Measurements from ENCODE around the gene OR1F1.
"Not testable (repeated sequence)": the region's sequence is repeated elsewhere in the genome, so short reads cannot be mapped to it uniquely, and the experiment has no call there.

OR1F1 gene

DNA sequence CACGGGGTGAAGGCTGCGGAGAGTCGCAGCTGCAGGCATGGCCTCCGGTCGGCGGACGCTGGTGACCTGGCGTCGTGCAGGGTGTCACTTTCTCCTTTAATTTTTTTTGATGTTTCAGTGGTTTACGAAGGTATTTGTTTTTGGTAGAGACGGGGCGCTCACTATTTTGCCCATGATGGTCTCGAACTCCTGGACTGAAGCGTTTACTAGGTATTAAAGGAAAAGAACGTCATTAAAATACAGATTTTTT lies 36.1 kb upstream of the OR1F1 start:
- peak; percentile 45 for DNase-seq

DNA sequence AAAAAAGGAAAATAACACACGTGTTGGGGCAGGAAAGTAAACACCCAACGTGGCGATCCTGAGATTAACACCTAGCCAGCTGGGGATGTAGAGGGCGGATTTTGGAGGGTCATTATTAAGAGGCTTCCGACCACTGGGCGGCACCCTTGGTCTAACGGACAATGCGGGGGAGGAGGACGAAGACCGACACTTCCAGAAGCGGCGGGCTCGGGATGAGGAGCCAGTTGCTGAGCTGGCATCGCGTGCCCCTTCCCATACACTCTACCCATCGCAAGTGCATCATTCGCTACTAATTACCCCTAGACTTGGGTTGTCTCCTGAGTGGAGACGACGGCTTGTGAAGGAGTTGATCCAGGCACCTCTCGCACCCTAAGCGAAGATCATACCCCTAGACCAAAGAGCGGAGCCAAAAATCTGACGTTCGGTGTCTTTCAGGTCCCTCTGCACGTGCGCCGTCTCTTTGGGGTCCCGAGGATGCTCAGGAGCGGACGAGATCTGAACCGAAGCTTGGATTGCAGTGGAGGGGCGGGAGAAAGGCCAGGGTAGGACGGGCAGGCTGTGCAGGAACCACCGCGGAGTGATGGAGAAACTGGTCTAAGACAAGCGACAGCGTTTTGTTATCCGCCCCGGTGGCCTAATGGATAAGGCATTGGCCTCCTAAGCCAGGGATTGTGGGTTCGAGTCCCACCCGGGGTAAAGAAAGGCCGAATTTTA lies 35.6 kb upstream of the OR1F1 start:
- peak; percentile 94 for DNase-seq

DNA sequence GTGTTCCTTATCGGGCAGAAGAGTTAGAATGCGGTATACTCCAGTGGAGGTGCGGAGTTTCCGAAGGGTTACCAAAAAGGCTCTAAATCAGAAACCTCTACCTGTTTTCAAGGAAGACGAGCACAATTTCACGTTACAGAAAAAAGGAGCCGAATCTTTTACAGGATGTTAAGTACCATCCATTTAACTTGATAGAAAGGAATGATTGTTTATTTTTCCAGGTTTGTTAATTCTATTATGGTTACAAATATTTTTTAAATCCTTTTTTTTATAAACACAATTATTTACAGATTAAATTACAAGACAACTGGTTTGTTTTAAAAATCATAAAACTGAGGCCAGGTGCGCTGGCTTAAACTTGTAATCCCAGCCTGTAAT lies 35.0 kb upstream of the OR1F1 start:
- DNase-seq: no peak

DNA sequence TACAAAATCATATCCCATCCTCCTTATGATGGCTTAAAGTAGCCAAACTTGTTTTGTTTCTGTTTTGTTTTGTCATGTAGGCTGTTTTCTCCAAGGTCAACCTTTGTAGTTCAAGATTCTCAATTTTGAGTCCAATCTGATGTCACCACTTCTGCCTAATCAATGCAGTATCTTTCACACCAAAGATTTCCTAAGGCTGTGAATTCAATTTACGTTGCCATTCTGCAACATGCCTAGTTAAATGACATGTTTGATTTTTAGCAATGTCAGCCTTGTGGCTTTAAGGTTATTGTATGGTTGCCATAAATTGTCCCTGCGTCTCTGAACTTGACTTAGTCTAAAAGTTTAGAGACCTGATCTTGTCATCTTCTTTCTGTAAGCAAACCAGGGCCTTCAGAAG lies 32.8 kb upstream of the OR1F1 start:
- no peak for DNase-seq

DNA sequence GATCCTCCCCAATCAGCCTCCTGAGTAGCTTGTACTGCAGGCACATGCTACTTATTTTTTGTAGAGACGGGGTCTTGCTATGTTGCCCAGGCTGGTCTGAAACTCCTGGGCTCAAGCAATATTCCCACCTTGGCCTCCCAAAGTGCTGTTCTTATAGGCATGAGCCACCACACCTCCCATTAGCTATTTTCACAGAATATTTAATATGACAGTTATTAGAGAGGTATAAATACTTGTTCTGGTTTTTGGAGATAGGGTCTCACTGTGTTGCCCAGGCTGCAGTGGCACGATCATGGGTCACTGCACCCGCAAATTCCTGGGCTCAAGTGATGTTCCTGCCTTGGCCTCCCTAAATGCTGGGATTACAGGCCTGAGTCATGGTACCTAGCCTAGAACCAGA lies 32.0 kb upstream of the OR1F1 start:
- no peak for DNase-seq

DNA sequence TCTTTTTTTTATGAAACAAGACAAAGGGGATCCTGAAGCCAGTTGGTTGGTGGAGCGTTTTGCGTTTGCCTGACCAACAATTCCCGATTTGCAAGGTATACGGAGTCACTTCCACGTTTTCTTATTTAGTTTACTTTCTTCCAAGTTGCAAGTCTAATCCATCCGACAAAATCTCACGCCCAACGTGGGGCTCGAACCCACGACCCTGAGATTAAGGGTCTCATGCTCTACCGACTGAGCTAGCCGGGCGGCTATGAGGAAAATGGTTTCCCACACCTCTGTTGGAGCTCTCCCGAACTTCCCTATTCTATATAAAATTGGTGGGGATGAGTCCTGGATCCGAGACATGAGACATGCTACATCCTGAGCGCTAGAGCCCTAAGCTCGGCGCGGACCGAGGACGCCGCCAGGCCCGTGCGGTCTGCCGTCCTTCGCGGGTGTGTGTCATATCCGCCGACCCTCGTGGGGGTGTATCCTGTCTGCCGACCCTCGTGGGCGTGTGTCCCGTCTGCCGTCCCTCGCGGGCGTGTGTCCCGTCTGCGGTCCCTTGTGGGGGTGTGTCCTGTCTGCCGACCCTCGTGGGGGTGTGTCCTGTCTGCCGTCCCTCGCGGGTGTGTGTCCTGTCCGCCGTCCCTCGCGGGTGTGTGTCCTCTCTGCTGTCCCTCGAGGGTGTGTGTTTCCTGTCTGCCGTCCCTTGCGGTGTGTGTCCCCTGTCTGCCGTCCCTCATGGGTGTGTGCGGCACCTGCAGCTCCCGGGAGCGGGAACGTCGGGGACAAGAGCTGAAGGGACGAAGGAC lies 30.6 kb upstream of the OR1F1 start:
- DNase-seq: peak; percentile 77

DNA sequence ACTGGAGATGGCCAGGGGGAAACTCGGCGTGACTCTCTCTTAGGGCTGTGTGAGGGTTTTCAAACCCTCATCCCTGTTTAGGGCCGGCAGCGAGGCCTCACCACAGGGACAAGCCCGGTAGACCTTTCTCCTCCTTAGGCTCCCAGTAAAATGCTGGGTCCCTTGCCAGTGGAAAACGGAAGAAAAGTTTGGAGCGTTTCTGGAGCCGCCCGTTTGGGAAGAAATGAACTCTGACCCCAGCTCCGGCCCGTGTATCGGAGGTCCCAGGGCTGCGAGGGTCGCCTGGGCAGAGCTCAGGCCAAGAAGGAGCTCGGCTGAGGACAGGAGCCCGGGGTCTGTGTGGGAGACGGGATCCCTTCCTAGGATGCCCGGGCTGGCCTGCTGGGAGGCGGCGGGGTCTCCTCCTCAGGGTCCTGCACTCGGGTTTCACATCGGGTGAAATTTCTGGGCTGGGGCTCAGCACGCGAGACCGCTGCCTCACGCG lies 29.9 kb upstream of the OR1F1 start:
- DNase-seq: no peak

DNA sequence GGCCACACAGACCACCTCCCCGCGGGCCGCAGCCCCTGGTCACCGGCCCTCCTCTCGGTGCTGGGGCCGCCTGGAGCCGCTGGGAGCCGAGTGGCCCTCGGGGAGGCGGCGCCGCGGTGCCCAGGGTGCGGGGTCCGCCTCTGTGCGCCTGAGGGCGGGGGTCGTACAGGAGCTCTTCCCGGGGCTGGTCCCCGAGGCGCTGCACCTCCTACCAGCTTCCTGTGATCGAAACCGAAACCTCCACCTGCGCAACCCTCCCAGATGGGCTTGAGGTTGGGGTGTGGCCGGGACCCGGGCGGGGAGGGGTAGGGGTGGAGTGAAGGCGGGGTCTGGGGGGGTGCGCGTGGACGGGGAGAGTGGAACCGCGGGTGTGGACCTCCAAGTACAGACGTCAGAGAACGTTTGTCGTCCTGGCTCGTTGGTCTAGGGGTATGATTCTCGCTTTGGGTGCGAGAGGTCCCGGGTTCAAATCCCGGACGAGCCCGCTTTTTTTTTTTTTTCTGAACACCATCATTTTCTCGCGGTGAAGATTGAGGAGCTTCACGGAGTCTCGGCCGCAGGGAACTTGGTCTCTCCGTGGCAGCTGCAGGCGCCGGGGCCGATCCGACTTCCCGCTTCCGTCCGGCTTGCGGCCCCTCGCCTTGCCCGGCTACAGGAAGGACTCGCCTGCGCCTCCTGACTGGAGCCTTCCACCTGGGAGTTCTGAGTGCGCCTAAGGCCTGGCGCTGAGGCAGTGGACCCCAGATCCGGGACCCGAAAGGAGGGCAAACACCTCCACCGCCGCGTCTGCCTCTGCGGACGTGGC lies 29.3 kb upstream of the OR1F1 start:
- DNase-seq: peak; percentile 88

DNA sequence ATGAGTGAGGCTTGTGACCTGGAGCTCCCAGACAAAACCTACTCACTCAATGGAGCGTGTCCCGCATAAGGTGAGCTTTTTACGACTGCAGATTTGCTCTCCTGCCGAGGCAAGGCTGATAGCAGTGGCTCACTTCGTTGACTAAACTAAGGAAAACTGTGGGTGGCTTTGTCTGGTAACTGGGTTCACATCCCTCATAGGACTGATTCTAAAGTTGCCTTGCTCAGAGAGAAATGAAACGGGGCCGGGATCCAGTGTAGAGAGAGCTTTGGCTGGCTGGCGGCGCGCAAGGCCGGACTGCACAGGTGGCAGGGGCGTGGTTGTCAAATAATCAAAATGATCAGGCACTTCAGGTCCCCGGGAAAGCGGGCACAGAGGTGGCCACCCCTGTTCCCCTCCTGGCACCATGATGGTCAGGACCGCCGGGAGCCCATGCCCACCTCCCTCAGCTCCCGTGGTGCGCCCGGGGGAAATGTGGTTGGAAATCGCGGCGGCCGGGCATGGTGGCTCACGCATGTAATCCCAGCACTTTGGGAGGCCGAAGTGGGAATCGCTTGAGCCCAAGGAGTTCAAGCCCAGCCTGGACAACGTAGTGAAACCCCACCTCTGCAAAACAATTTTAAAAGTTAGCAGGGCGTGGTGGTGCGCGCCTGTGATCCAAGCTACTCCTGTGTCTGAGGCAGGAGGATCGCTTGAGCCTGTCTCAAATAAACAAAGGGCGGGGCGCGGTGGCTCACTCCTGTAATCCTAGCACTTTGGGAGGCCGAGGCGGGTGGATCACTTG lies 26.6 kb upstream of the OR1F1 start:
- DNase-seq: no peak

DNA sequence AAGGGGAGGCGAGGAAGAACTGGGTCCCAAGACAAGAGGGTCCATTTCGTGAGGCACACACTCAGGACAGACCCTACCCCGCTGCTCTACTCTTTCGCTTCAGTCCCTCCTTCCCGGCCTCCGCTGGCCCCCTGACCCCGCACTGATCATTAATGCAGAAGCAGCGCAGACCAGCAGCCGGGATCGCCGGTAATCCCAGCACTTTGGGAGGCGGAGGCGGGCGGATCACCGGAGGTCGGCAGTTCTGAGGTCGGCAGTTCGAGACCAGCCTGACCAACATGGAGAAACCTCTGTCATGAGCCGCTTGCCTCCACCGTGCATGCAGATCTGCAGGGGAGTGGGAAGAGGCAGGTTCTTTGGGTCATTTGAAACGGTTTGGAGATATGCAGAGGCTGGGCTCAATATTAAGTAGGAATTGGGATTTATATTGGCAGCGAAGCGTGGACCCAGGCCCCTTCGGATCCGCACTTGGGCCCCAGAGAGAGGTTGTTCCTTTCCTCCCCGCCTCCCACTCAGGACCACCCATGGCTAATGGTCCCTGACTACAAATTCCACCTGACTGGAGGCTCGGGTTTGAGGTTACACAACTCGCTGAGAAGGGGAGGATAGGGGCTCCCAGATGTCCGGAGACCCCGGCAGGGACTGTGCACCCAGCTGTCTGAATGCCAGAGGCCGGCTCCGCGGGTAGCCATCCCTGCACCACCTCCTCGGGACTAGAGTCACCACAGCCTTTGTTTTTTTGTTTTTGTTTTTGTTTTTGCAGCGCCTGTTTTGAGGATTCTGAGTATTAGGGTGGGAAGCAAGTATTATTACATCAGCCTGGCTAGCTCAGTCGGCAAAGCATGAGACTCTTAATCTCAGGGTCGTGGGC lies 23.6 kb upstream of the OR1F1 start:
- DNase-seq: no peak

DNA sequence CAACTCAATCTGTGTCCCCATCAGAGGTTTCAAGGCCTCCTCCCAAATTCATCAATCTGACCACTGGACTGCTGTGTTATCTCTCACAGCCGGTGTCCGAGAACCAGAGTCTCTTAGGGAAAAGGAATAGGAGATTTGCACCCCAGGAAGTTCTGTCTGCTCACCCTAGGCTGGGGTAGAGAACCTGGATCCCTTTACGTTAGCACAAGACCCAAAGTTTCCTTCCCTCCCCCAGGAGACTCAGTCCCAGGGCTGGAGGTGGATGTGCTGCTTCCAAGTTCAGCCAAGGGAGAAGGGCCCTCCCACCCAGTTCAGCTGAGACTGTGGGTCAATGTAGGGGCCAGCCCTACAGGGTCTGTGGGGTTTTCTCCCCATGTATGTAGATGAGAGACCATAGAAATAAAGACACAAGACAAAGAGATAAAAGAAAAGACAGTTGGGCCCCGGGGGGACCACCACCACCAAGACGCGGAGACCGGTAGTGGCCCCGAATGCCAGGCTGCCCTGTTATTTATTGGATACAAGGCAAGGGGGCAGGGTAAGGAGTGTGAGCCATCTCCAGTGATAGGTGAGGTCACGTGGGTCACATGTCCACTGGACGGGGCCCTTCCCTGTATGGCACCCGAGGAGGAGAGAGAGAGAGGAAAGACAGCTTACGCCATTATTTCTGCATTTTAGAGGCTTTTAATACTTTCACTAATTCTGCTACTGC lies 22.7 kb upstream of the OR1F1 start:
- no peak for DNase-seq

DNA sequence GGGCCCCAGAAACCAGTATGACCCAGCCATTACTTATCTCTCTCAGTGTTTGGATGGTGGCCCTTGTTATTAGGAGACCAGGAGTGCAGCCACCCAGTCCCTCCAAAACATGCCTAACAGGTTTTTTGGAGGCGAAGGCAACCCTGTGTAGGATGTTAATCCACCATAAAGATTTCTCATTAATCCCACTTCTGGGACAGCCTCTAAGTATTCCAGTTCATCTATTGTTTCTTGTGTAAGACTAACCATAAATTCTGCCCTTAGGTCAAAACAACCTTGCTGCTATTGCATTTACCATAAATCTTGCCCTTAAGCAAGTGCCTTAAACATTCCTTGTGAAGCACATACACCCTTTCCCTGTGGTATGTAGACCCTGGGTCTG lies 21.5 kb upstream of the OR1F1 start:
- DNase-seq: no peak

DNA sequence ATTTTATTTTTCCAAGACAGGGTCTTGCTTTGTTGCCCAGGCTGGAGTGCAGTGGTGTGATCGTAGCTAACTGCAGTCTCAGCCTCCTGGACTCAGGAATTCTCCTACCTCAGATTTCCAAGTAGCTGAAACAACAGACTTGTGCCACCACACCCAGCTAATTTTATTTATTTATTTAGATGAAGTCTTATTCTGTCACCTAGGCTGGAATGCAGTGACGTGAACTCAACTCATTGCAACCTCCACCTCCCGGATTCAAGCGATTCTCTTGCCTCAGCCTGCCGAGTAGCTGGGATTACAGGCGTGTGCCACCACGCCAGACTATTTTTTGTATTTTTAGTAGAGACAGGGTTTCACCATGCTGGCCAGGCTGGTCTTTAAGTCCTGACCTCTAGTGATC lies 19.3 kb upstream of the OR1F1 start:
- not testable (repeated sequence) for DNase-seq

DNA sequence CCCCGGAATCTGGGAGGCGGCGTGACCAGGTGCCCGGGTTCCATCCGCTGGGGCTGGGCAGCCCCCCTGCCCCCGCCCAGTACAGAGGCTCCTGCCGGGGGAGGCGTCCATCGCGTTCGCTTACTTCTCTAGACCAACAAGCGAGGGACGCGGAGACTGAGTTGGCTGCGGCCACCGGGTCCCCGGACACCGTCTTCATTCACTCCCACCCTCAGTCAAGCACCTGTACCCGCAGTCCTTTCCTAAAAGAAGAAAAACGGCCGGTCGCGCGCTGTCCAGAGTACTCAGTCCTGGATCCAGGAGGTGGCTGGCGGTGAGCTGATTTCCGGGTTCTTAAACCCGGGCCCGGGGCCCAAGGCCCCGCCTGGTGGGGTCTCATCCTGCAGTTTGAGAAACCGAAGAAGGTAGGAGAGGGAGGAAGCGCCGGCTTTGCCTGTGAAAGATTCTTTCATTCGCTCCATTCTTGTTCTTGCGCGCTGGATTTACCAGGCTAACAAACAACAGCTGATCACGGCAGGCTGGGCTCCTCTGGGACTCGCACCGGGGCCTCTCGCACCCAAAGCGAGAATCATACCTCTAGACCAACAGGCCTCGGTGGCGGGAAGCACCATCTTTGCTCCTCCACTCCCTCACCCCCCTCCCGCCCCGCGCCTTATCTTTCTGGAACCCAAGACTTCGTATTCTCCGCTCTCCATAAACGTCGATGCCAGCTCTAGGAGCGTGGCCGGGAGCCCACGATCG lies 17.4 kb upstream of the OR1F1 start:
- DNase-seq: peak; percentile 46

DNA sequence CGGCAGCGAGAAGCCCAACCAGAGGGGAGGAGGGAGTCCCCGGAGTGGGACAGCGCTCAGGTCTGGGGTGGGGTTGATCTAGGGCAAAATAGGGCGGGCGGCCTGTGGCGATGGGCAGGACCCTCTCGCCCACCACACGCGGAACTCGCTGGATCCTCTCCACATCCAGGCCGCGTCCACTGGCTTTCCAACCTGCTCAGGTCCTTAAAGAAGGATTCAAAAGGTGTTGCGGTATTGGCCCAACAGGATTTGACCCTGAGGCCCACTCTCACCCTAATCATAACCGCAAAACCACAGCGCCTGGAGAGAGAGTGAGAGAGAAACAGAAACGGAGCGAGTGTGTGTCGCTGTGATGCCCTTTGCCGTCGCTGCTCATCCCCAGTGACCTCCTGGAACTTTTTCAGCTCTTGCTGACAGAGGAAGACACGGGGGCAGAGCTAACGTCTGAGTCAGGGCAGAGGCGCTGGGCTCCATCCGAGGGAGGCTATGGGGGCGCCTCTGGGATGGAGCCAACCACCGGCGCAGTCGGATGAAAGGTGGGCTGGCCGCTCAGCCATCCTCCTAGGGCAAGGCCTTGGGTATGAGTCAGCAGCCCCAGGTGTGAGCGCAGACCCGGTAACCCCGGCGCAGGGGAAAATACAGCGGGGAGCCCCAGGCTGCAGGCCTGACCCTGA lies 16.7 kb upstream of the OR1F1 start:
- peak; percentile 66 for DNase-seq

DNA sequence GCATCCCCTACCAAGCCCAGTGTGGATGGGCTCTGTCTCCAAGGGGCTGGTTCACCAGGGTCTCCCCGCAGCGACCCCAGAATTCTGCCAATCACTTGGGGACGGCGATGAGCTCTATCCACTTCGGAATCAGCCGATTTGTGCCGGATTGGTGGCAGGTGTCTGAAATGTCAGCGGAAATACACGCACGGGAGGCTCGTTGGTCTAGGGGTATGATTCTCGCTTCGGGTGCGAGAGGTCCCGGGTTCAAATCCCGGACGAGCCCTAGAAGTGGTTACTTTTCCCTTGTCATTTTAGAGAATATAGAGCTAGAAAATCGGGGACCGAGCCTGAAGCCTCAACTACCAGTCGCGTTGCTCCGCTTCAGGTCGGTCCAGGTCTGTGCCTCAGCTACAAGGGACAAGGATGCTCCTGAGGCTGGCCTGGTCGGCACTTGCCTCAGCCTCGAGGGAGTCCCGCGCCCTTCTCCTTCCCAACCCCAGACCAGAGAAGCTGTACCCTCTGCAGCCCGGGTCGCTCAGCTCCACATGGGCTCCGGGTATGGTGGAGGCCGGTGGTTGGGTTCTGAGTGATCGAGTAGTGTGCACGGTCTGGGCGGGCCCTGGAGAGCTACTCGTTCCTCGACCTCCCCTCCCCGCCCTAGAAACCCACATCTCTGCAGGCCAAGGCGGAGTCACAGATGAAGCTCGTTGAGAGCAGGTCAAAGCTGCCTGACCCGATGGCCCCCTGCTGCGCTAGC lies 16.0 kb upstream of the OR1F1 start:
- DNase-seq: peak; percentile 80

DNA sequence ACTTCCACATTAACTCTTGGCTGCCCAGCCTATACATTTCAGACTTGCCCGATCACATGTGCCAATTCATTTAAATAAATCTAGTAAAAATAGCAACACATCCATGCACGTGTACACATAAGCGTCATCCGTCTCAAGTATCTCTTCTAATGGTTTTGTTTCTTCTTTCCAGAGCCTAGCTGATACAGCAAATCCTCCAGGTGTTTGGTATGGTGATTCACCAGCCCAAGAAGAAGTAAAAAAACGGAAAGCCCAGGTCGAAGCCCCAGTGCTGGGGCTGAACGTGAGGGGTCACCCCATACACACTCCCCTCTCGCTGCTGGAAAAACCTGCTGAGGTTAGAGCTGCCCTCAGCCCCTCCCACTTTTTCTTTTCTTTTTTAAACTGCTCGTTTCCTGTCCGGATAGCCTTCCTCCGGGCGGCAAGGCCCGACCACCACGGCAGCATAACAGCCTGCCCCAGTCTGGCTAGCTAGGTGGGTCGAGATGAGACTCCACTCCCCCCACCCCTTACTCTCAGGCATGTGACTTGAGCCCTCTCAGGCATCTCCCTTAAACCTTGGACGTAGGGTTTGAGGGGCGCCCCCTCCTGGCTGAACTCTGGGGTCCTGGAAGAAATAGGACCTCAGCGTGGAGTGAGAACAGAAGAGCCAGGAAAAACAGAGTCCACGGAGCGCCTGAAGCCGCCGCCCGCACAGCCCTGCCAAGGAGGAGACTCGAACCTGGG lies 13.9 kb upstream of the OR1F1 start:
- DNase-seq: peak; percentile 60

DNA sequence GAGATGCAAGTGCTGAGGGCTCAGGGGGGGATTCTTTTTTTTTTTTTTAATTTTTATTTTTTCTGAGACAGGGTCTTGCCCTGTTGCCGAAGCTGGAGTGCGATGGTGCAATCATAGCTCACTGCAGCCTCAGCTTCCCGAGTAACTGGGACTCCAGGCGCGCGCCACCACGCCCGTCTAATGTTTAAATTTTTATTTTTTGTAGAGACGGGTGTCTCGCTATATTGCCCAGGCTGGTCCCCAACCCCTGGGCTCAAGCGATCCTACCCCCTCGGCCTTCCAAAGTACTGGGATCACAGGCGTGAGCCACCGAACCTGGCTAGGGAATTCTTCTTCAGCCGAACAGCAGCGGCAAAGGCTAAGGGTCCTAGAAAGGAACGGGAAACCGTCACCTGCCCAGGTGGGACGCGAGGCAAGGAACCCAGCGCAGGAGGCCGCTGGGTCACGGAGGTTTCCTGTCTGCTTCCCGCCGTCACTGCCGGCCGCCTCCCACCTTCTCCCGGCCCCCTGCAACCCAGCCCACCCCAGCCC lies 13.3 kb upstream of the OR1F1 start:
- DNase-seq: no peak

All from stimulated activated CD4-positive, alpha-beta T cell treated with anti-CD3 and anti-CD28 coated beads, Interleukin-15, amount 100 ng/mL, for 24 hours (primary cell).